HG03460 (cell line): ENCODE results near the gene RMI1.

Experiments
- ATAC-seq: cut with Tn5 transposase; IDR thresholded peaks from one replicate; pipeline ENCODE4 v1.9.1; 2021; ENCODE audit not compliant: unreplicated experiment

The RMI1 gene

DNA sequence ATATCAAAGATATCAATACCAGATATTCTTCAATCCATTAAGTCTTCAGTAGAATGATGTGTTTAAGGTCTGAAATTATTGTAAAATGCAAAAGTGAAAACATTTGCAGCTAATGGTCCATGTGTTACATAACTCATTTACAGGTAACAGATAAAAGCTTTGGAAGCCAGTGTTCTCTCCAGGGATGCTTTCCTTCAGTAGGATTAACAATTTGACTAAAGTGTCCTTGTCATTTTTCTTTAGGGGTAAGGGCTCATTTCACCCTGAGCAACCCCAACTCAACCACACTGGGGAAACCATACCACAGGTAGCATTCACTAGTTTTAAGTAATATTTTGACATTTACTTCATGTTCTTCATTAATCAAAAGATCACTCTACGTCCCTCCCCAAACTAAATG is 13.5 kb upstream of the RMI1 start:
- ATAC-seq = no peak

DNA sequence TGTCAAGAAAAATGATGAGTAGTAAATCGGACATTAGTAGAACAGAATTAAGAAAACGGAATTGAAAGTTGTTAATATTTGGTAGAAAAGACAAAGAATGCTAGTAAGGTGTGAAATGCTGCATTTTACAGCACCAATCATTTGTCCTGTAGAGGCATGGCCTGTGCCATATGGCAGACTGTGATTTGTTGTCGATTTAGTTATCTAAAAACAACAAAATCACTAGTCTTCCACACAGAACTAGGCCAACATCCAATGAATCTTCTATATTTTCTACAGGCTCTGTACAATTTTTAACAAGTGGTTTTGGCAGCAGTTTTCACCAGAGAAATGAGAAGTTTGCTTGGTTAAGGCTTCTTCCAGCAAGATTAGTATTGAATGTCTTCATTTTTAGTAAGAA is 11.0 kb upstream of the RMI1 start:
- no peak for ATAC-seq

DNA sequence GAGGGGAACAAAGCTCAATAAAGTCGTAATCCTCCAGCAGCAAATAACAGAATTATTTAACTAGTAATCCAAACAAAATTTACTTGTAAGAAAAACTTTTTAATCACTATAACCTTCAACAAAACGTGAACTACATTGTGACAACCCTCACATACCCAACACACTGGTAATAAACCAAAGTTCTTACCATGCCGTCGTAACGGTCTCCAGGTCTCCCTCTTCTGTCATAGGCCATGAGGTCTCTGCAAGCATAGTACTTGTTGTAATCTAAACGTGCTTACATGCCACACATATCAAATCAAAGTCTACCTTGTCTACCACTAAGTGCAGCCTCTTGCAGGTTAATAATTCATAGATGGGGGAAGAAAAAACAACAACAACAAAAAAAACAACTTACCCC is 9.1 kb upstream of the RMI1 start:
- no peak for ATAC-seq

DNA sequence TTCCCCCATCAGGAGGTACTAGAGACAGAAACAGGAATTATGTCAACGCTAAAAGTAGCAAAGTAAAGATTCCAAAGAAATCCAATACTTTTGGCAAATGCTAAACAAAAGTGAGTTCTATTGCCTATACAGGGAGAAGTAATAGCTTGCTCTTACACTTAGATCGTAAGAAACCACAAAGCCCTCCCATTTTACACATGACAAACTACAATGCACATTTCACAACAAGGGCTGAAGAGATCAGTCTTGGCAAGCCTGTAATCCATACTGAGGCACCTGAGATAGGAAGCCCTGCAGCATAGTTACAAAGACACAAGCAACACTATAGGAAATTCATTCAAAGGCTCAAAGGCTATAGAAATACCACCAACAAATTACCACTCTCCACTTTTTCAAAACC is 8.3 kb upstream of the RMI1 start:
- no peak for ATAC-seq

DNA sequence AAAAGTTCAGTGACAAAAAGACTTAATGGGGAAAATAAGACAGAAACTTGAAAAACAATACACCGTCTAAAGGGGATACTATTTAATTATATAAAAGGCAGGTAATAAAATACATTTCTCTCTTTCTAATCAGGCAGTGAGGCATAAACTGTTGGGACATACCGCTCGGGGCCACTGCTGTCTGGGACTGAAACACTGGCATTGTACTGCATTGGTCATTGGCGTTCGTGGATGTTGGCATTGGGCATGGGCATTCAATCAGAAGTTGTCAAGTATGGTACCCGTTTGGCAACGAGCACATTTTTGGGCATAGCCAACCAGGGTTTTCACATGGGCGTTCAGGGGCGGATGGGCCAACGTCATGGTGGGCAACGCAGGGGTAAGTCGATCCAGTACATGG is 5.3 kb upstream of the RMI1 start:
- no peak for ATAC-seq

DNA sequence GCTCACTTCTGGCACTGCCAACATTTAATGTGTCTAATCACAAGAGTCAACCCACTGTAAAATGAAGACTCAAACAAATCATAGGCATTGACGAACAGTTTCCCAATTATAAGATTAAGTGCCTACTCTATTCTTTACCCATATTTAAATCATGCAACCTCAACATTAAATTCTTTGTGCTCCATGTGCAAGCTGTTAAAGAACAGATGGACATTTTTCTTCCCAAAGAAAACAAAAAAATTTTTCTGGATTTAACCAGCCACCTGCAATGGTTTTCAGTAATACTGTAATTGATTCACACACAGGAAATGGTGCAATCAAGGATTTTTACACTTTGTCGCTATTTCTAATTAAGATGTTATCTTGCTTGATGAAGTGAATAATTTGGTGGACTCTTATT is 4.2 kb upstream of the RMI1 start:
- no peak for ATAC-seq

DNA sequence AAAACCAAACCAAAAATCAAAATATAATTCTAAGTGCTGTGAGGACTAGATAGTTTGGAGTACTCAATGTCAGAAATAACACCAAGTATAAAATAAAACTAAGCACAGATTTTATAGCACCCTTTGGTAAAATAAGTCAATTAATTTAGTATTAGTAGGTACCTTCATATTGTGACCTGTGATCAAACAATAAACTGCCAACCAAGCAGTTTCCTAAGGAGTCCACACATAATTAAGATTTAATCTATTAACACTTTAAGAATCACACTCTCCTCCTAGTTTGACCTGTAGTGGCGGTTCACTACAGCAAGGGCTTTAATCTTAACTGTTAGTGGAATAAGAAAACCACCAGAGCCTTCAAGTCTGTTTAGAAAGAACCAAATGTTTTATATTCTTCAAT is 3.4 kb upstream of the RMI1 start:
- ATAC-seq = no peak

DNA sequence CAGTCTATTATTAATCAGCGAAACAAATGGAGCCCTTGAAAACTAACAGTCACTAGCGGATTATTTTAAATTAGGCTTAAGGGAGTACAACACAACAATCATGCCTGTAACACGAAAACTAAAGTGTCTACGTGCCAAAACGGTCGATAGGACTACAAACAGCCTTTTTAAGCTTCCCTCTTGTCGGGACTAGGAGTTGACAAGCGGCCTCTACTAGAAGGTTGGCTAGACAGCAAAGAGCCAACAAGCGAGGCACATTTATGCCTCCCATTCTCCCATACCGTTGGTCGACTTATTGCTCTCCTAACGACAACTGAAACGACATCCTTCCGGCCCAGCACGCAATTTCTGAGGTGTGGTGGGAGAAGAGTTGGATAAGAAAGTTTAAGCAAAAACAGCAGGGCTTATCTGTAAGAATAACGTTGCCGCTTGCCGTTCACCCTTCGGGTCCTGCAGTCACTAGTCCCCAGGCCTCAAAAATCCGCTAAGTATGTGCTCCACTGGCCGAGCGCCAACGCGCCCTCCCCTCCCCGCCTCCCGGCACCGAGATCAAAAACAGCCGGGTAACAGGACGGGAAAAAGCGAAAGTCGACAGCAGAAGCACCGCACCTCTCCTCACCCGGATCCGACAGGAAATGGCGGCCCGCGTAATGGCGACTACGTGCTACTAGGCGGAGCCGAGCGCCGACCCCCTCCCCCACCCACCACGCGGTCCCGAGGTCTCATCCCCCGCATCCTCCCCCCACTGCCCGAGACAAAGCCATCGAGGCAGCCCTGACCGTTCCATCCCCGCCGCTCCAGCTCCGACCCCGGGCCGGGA is 1.4 kb upstream of the RMI1 start:
- no peak for ATAC-seq

DNA sequence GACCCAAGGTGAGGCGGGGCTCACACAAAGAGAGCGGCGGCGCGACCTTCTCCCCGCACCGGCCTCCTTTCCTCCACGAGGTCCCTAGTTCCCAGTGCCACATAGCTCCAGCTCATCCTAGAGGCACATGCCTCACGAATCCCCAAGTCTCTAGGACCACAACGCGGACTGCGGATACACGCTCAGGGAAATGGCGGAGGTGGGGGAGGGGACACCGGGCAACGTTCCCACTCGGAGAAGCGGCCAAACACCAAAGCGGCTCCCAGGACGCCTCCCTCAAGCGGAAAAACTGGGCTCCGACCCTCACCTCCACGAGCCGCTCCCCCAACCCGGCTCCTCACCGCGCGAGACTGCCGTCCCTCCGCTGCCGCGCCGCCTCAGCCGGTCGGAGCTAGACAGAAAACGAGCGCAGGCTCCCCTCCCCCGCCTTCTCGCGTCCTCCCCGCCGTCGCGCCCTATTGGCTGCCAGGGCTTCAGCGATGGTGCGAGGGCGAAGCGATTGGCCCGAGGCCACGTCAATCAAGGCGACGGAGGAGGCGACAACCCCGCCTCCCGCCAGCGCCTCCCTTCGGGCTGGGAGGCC is 702 bp upstream of the RMI1 start, which contains the start of gene HNRNPK:
Gene HNRNPK (minus strand): TSS at position 404 of the 583 bp plus-strand sequence. CDS start 1,963 bp downstream, outside the sequence.
- peak; percentile 84 for ATAC-seq

DNA sequence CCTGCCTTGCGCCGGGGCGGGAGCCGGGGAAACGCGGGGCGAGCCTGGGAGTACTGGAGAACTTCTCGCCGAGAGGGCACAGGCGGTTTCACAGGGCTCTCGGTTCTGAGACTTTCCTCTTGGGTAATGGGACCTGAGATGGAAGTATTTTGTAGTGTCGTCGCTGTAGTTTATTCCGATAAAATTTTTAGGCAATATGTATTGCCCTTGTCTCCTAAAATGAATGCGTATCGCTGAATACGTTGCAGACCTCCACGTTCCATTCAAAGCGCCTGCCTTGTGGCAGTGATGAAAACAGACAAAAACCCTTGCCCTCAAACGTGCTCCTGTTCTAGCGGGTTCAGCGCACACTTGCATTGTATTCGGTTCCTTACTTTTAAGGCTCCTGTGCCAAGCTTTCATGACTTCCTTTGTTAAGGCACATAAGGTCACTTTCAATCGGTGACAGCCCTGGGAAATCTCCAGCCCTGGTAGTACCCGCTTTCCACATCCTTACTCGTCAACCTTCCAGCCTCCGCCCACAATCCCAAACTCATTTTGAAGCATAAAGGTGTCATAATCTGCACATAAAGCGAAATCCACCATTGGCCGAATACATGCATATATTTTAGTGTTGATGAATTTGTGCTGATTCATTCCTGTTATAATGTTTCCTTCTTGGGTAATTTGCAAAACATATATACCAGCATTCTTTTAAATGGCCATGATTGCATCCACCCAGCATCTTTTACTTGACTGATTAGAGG is 694 bp downstream of the RMI1 start:
- no peak for ATAC-seq

DNA sequence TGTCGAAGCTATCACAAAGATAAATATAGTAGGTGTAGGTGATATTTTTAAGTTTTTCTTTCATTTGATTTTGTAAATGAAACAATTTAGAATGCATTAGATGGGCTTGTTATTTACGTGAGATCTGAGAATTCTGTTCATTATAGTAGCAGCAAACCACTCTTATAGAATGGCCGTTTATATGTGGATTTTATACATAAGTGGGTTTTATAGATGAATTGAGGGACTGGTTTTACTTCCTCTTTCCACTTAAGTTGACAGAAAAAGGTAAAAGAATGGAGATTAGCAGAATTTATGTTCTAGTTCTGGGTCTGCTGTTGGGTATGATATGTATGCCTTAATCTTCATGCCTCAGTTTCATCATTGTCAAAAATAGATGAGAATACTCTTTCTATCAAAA is 5.6 kb downstream of the RMI1 start:
- ATAC-seq = no peak

DNA sequence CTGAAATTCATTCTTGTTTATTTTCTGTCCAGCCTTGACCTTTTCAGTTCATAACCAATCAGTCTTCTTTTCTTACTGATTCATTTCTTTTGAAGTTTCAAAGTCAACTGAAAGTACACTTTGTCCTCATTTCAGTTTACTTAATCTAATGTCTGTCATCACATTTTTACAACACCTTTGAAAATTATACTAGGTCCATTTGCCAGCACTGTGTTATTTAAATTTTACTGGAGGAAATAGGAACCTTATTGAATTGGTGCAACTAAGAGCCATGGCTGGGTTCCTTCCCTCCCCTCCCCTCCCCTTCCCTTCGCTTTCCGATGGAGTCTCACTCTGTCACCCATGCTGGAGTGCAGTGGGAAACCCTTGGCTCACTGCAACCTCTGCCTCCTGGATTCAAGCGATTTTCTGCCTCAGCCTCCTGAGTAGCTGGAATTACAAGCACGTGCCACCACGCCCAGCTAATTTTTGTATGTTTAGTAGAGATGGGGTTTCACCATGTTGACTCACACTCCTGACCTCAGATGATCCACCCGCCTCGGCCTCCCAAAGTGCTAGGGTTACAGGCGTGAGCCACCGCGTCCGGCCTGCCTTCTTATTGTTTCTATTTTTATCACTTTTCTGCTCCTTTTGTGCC is 6.3 kb downstream of the RMI1 start:
- no peak for ATAC-seq

DNA sequence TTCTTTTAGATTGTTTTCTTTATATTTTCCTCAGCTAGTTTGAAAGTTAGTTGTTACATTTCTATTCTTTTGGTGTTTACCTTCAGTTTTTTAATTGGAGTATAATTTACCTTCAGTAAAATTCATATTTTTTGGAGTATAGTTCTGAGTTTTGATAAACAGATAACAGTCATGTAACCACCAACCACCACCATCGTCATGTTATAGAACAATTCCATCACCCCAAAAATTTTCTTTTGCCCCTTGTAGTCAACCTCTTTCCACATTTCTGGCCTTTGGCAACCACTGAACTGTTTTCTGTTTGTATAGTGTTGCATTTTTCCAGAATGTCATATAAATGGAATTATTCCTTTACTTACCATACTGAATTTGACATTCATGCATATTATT is 6.8 kb downstream of the RMI1 start:
- no peak for ATAC-seq

DNA sequence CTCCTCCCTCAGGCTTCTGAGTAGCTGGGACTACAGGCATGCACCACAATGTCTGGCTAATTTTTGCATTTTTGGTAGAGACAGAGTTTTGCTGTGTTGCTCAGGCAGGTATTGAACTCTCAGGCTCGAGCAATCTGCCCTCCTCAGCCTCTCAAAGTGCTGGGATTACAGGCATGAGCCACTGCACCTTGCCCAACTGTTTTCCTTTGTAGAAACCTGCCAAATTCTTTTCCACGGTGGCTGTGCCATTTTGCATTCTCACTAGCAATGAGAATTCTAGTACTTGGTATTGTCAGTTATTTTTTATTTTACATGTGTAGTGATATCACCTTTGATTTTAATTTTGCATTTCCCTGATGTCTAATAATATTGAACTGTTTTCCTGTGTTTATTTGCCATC is 7.8 kb downstream of the RMI1 start:
- no peak for ATAC-seq

DNA sequence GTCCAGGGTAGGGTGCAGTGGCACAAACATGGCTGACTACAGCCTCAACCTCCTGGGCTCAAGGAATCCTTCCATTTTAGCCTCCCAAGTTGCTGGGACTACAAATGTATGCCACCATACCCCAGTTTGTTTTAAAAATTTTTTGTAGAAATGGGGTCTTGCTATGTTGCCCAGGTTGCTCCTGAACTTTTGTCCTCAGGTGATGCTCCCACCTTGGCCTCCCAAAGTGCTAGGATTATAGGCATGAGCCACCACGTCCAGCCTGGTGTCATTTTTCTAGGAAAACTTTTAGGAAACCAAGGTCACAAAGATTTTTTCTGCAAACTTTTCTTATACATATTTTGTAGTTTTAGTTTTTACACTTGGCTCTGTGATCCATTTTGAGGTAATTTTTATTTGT is 10.8 kb downstream of the RMI1 start:
- no peak for ATAC-seq

DNA sequence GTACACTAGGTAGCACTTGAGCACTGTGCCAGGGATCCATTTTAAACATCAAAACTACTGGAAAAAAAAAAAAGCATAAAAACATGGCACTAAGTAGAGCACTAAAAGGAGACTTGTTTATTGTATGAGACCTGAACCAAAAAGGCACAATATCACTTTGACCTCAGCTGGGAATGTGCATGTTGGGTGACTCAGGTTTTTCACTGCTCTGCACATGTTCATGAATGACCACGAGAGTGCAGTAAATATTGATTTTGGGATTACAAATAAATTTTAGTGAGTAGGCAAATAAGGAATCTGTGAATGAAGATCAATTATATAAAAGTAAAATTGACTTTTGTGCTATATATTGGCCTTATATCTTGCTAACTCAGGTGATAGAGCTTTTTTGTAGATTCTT is 11.8 kb downstream of the RMI1 start:
- no peak for ATAC-seq

DNA sequence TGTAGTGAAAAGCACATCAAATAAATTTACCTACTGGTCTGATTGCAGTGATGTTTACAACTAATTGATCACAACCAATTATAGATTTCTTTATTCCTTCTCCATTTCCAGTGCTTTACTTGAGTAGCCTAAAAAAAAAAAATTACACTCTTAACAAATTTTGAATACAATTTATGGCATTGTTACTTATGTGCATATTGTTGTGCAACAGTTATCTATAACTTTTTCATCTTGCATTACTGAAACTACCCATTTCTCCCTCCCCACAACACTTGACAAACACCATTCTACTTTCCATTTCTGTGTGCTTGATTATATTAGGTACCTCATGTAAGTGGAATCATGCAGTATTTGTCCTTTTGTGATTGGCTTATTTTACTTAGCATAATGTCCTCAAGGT is 12.3 kb downstream of the RMI1 start:
- no peak for ATAC-seq

DNA sequence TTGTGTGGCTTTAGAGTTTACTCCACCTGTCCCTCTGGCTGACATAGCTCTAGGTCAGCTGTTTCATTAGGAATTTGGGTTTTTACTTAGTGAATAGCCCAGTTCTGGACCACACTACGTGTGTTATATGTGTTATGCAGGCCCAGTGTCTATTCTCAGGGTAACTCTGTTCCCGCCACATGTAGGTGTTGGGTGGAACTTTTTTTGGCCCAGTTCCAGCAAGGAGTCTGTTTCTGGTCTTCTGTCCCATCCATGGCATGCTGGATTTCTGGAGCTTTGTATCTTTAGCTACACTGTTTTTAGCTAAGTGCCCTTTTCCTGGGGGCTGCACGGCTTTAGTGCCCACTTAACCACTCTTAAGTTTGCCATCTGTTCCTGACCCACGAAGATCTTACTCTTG is 15.5 kb downstream of the RMI1 start:
- ATAC-seq = no peak

DNA sequence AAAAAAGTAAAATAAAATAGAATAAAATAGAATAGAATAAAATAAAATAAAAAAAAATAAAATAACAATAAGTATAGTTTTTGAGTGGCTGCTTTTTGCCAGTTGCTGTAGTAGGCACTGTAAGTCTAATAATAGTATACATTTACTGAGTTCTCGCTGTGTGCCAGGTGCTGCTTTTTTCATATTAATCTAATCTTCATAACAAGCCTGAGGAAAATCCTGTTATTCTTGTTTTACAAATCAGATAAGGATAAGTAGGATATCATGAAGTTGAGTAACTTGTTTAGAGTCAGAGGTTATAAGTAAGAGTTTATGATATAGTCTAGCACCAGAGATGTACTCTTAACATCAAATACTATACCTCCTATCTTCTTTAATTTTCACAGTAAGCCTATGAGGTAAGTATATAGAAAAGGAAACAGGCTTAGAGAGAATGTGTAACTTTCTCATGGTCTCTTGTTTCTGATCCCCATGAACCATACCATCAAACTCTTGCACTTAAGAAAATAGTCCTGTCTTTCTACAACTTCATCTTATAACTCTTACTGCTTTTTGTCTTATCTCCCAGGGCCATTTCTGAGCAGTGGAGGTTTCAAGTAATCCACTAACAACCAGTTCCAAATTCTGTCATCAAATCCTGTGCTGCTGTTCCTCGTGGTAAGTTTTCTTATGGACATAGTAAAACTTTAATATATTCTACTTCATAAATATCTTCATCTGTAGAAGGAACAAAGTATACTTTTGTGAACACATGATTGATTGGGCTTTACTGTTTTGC is 18.7 kb downstream of the RMI1 start:
- no peak for ATAC-seq

DNA sequence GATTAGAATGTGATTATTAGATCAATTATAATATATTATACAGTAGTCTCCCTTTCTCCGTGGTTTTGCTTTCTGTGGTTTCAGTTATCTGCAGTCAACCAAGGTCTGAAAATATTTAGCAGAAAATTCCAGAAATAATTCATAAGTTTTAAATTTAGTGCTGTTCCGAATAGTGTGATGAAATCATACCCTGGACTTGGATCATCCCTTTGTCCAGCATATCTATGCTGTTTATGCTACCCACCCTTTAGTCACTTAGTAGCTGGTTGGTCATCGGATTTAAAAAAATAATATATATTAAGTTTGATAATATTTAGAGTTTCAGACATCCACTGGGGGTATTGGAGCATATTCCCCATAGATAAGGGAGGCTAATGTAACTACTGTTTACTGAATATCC is 19.6 kb downstream of the RMI1 start:
- no peak for ATAC-seq

DNA sequence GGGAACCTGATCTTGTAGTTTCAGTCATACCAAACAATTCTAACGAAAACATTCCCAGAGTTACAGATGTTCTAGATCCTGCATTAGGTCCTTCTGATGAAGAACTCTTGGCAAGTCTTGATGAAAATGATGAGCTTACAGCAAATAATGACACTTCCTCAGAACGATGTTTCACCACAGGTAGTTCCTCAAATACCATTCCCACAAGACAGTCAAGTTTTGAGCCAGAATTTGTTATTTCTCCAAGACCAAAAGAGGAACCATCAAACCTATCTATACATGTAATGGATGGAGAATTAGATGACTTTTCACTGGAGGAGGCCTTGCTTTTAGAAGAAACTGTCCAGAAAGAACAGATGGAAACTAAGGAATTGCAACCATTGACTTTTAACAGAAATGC is 21.0 kb downstream of the RMI1 start:
- ATAC-seq = no peak
